Dermis lymphatic vessel endothelial cell (primary cell): ENCODE measurements around the gene HJURP. TPM values are rescaled to one million over a fixed set of nuclear protein-coding genes. Genes with fewer than 3 reads are reported as not detected.

Source experiments
- total RNA-seq: library from RNA; depleted of rRNA; stranded (reverse); fragments of >200 nt; gene quantifications from 2 replicates; pipeline ENCODE4 v1.2.1, GENCODE V29; 2014

Gene HJURP
- 2.1 and 2.3 TPM in 2 replicates for total RNA-seq

GRCh38 chr2:233854241-233854981 is at the start of gene HJURP:
Gene HJURP (minus strand): TSS chr2:233854535. CDS start chr2:233854500, 35 bp downstream.

GRCh38 chr2:233867993-233868532 is 13.7 kb upstream of the HJURP start, which contains the start of gene MSL3B:
Gene MSL3B (minus strand): TSS chr2:233868386.

Other genes starting within 250 kb of the HJURP start
- not detected in 2 replicates for gene UGT1A8, start 236.9 kb downstream of the HJURP start, total RNA-seq
- gene UGT1A10, start 218.1 kb downstream of the HJURP start, total RNA-seq: not detected in 2 replicates
- gene UGT1A9, start 182.6 kb downstream of the HJURP start, total RNA-seq: not detected in 2 replicates
- under 0.01 TPM in 1 of 2 replicates, not detected in the other for gene UGT1A7, start 172.6 kb downstream of the HJURP start, total RNA-seq
- not detected in 2 replicates for gene UGT1A6, start 161.6 kb downstream of the HJURP start, total RNA-seq
- not detected in 2 replicates for gene UGT1A5, start 141.6 kb downstream of the HJURP start, total RNA-seq
- not detected in 2 replicates for gene UGT1A4, start 135.8 kb downstream of the HJURP start, total RNA-seq
- gene UGT1A3, start 125.5 kb downstream of the HJURP start, total RNA-seq: not detected in 2 replicates
- gene UGT1A1, start 94.3 kb downstream of the HJURP start, total RNA-seq: not detected in 2 replicates
- not detected in 2 replicates for gene MROH2A, start 76.2 kb downstream of the HJURP start, total RNA-seq
- not detected in 2 replicates for gene TRPM8, start 62.8 kb upstream of the HJURP start, total RNA-seq
- gene SPP2, start 196.2 kb upstream of the HJURP start, total RNA-seq: not detected in 2 replicates